Activated CD8-positive, alpha-beta memory T cell treated with anti-CD3 and anti-CD28 coated beads, Interleukin-2, amount 50 U/mL, for 48 hours (primary cell): ENCODE measurements around the gene COL19A1.

Source experiments
- DNase-seq: peaks from one replicate; pipeline ENCODE4 v3.0.0-alpha.2; 2020

The COL19A1 gene

GRCh38 chr6:70180183-70180900, 314.0 kb downstream of the COL19A1 start:
- no peak for DNase-seq

GRCh38 chr6:70180901-70181599, 314.7 kb downstream of the COL19A1 start:
- DNase-seq, result no peak

GRCh38 chr6:70183538-70183937, 317.2 kb downstream of the COL19A1 start:
- DNase-seq, result no peak

- no peak for DNase-seq
Measured at GRCh38 chr6:70184723-70185122, 318.4 kb downstream of the COL19A1 start.

- DNase-seq, result no peak
Measured at GRCh38 chr6:70186461-70186860, 320.1 kb downstream of the COL19A1 start.

- DNase-seq, result no peak
Measured at GRCh38 chr6:70188202-70188601, 321.8 kb downstream of the COL19A1 start.

- no peak for DNase-seq
Measured at GRCh38 chr6:70194421-70194820, 328.1 kb downstream of the COL19A1 start.

- DNase-seq, result no peak
Measured at GRCh38 chr6:70196531-70196930, 330.2 kb downstream of the COL19A1 start.

GRCh38 chr6:70198785-70199184, 332.4 kb downstream of the COL19A1 start:
- DNase-seq, result no peak

- no peak for DNase-seq
Measured at GRCh38 chr6:70208235-70208790, 342.0 kb downstream of the COL19A1 start.

GRCh38 chr6:70210462-70210861, 344.1 kb downstream of the COL19A1 start:
- DNase-seq, result no peak

- no peak for DNase-seq
Measured at GRCh38 chr6:70215460-70216108, 349.2 kb downstream of the COL19A1 start.

- no peak for DNase-seq
Measured at GRCh38 chr6:70216767-70217166, 350.4 kb downstream of the COL19A1 start.

GRCh38 chr6:70219943-70220613, 353.7 kb downstream of the COL19A1 start:
- no peak for DNase-seq

GRCh38 chr6:70221025-70221714, 354.8 kb downstream of the COL19A1 start:
- no peak for DNase-seq

GRCh38 chr6:70221715-70222438, 355.5 kb downstream of the COL19A1 start:
- DNase-seq, result no peak

- no peak for DNase-seq
Measured at GRCh38 chr6:70222439-70222749, 356.0 kb downstream of the COL19A1 start.

- DNase-seq, result no peak
Measured at GRCh38 chr6:70225055-70225454, 358.7 kb downstream of the COL19A1 start.

GRCh38 chr6:70231311-70231710, 365.0 kb downstream of the COL19A1 start:
- DNase-seq, result no peak

GRCh38 chr6:70234561-70235236, 368.3 kb downstream of the COL19A1 start:
- no peak for DNase-seq

- DNase-seq, result no peak
Measured at GRCh38 chr6:70236343-70236742, 370.0 kb downstream of the COL19A1 start.
